SU-DHL-6 (cell line): ENCODE measurements around the gene PIGO.
A peak's percentile ranks its signal among the peaks of the same experiment; 100 is the strongest.

Experiments used
- H2AFZ ChIP-seq: fragments of 200-600 bp; sonication (generic); 2 replicates; pipeline ENCODE4 v1.6.1; 2014; ENCODE audit warnings: low read depth, mild to moderate bottlenecking, moderate library complexity, mixed read lengths, antibody characterized with exemption, low read length; ENCODE audit not compliant: severe bottlenecking
- H3F3A ChIP-seq: fragments of 200-600 bp; shearing (Covaris generic); 2 replicates; pipeline ENCODE4 v1.6.0; 2016; ENCODE audit warnings: antibody characterized with exemption, mild to moderate bottlenecking; ENCODE audit not compliant: insufficient read depth
- H3K27ac ChIP-seq: fragments of 200-600 bp; sonication (generic); 2 replicates; pipeline ENCODE4 v1.5.1; 2016; ENCODE audit warnings: low read depth, mild to moderate bottlenecking, low read length, moderate library complexity, mixed read lengths
- H3K27me3 ChIP-seq: fragments of 200-600 bp; sonication (generic), shearing (Covaris generic); 2 replicates; pipeline ENCODE4 v1.6.0; 2014; ENCODE audit warnings: mild to moderate bottlenecking, low read length
- H3K36me3 ChIP-seq: fragments of 200-600 bp; sonication (generic); 2 replicates; pipeline ENCODE4 v1.6.1; 2014; ENCODE audit warnings: mild to moderate bottlenecking, low read length, mixed read lengths
- H3K4me2 ChIP-seq: fragments of 300-600, 200-600 bp; shearing (Covaris generic), sonication (generic); 2 replicates; pipeline ENCODE4 v1.6.0; 2014; ENCODE audit warnings: low read length, low read depth, mild to moderate bottlenecking; ENCODE audit not compliant: poor library complexity, severe bottlenecking
- H3K4me3 ChIP-seq: fragments of 200-600 bp; sonication (generic); 2 replicates; pipeline ENCODE4 v1.5.1; 2014; ENCODE audit warnings: antibody characterized with exemption, low read length, mild to moderate bottlenecking, mixed read lengths; ENCODE audit not compliant: insufficient read depth, poor library complexity, severe bottlenecking
- H3K79me2 ChIP-seq: fragments of 200-600 bp; sonication (generic); 2 replicates; pipeline ENCODE4 v1.6.1; 2014; ENCODE audit warnings: mild to moderate bottlenecking, low read length, moderate library complexity; ENCODE audit not compliant: insufficient read depth
- H3K9ac ChIP-seq: fragments of 200-600 bp; sonication (generic); 2 replicates; pipeline ENCODE4 v1.7.0; 2014; ENCODE audit warnings: mild to moderate bottlenecking, low read length
- H3K9me2 ChIP-seq: fragments of 200-600 bp; sonication (generic); replicated peaks from 2 replicates; pipeline ENCODE4 v1.6.1; 2014; ENCODE audit warnings: low read length; ENCODE audit not compliant: insufficient read depth
- H3K9me3 ChIP-seq: fragments of 200-600 bp; sonication (generic); 2 replicates; pipeline ENCODE4 v1.6.1; 2014; ENCODE audit warnings: low read length, mixed read lengths; ENCODE audit not compliant: insufficient read depth
- H4K20me1 ChIP-seq: fragments of 200-600 bp; sonication (generic); 2 replicates; pipeline ENCODE4 v1.6.1; 2014; ENCODE audit warnings: low read depth, mild to moderate bottlenecking, antibody characterized with exemption, low read length, moderate library complexity, mixed read lengths
- CTCF ChIP-seq: fragments of 200-600 bp; sonication (generic); IDR thresholded peaks from one replicate; pipeline ENCODE4 v1.5.1; 2017; ENCODE audit warnings: antibody characterized with exemption, mild to moderate bottlenecking, low read length, moderate library complexity; ENCODE audit not compliant: insufficient read depth, poor library complexity, severe bottlenecking
- EZH2phosphoT487 ChIP-seq: fragments of 200-600 bp; sonication (generic), shearing (Covaris generic); conservative IDR thresholded peaks from 2 replicates; pipeline ENCODE4 v1.6.1; 2018; ENCODE audit warnings: mild to moderate bottlenecking, antibody characterized with exemption, low read length, moderate library complexity, mixed read lengths

Gene PIGO

GRCh38 chr9:35072461-35073278 lies 23.7 kb downstream of the PIGO start, which contains the start of gene VCP:
TSS of gene VCP (minus strand) at chr9:35072625. CDS start at chr9:35072353, 272 bp downstream.
- TF ChIP-seq CTCF, result no peak
- no peak for TF ChIP-seq EZH2phosphoT487
- peaks cover 46% of the 10 kb centered on the region for H3K79me2 ChIP-seq
- peak within 1 kb of the TSS; percentile 36 for H2AFZ ChIP-seq
- H3K4me2 ChIP-seq, result peak within 1 kb of the TSS; percentile 93
- H3F3A ChIP-seq, result peaks cover 20% of the 10 kb centered on the region
- no peaks in the 10 kb centered on the region for H3K9me2 ChIP-seq
- peak within 1 kb of the TSS; percentile 96 for H3K4me3 ChIP-seq
- no peaks in the 10 kb centered on the region for H3K27me3 ChIP-seq
- H4K20me1 ChIP-seq, result peaks cover 35% of the 10 kb centered on the region
- peak within 1 kb of the TSS; percentile 93 for H3K27ac ChIP-seq
- H3K9me3 ChIP-seq, result no peaks in the 10 kb centered on the region
- H3K36me3 ChIP-seq, result peaks cover 7% of the 10 kb centered on the region; the same call in 1 of the 2 replicates
- H3K9ac ChIP-seq, result peak within 1 kb of the TSS; percentile 92

- H3K9me2 ChIP-seq, result no peaks in the 10 kb centered on the region
- H3K79me2 ChIP-seq, result peaks cover 49% of the 10 kb centered on the region
- H3K4me3 ChIP-seq, result peak overlapping the region; percentile 96
- H3K27ac ChIP-seq, result peak overlapping the region; percentile 93
- no peaks in the 10 kb centered on the region for H3K27me3 ChIP-seq
- TF ChIP-seq CTCF (peak; percentile 54), EZH2phosphoT487 (no peak)
- H2AFZ ChIP-seq, result peak overlapping the region; percentile 11
- peaks cover 13% of the 10 kb centered on the region; the same call in 1 of the 2 replicates for H3K36me3 ChIP-seq
- no peaks in the 10 kb centered on the region for H3K9me3 ChIP-seq
- peak overlapping the region; percentile 93 for H3K4me2 ChIP-seq
- H4K20me1 ChIP-seq, result peaks cover 42% of the 10 kb centered on the region
- peak overlapping the region; percentile 92 for H3K9ac ChIP-seq
- peaks cover 20% of the 10 kb centered on the region for H3F3A ChIP-seq
Measured at GRCh38 chr9:35071814-35072460, 24.5 kb downstream of the PIGO start.

- H4K20me1 ChIP-seq, result peaks cover 44% of the 10 kb centered on the region
- H3F3A ChIP-seq, result peaks cover 20% of the 10 kb centered on the region
- H3K27me3 ChIP-seq, result no peaks in the 10 kb centered on the region
- peak overlapping the region; percentile 92 for H3K9ac ChIP-seq
- H3K79me2 ChIP-seq, result peaks cover 54% of the 10 kb centered on the region
- H3K36me3 ChIP-seq, result peaks cover 19% of the 10 kb centered on the region; the same call in 1 of the 2 replicates
- peak overlapping the region; percentile 96 for H3K4me3 ChIP-seq
- peak overlapping the region; percentile 93 for H3K27ac ChIP-seq
- H3K4me2 ChIP-seq, result peak overlapping the region; percentile 93
- H2AFZ ChIP-seq, result no peak overlapping the region
- no peaks in the 10 kb centered on the region for H3K9me2 ChIP-seq
- H3K9me3 ChIP-seq, result no peaks in the 10 kb centered on the region
- TF ChIP-seq CTCF (no peak), EZH2phosphoT487 (no peak)
Measured at GRCh38 chr9:35070823-35071813, 25.3 kb downstream of the PIGO start.
